Stimulated activated CD4-positive, alpha-beta T cell treated with anti-CD3 and anti-CD28 coated beads, TNF-alpha, amount 100 ng/mL, for 24 hours (primary cell): ENCODE data around the gene TFB1M.
A peak's percentile ranks its signal among the peaks of the same experiment; 100 is the strongest.
"Not testable (repeated sequence)": the region's sequence is repeated elsewhere in the genome, so short reads cannot be mapped to it uniquely, and the experiment has no call there.

Experiments
- DNase-seq, 3 experiments: peaks; one replicate each; pipeline ENCODE4 v3.0.0-alpha.2; 2020; ENCODE audit warnings: low read depth in 3 of 3

The TFB1M gene

GRCh38 chr6:155314092-155314772 lies at the start of gene TFB1M:
TSS of gene TFB1M (minus strand) at chr6:155314484. CDS start at chr6:155314428, 56 bp downstream.
- peak; percentile 96 to 99 (median 98) for DNase-seq

GRCh38 chr6:155364021-155364420 lies 49.7 kb upstream of the TFB1M start:
- DNase-seq: not testable (repeated sequence)

GRCh38 chr6:155362968-155363632 lies 48.8 kb upstream of the TFB1M start:
- DNase-seq: not testable (repeated sequence)

- DNase-seq: no peak
Observed at GRCh38 chr6:155354167-155354566, 39.9 kb upstream of the TFB1M start.

- DNase-seq: no peak
Observed at GRCh38 chr6:155352811-155353210, 38.5 kb upstream of the TFB1M start.

GRCh38 chr6:155352130-155352420 lies 37.8 kb upstream of the TFB1M start:
- no peak for DNase-seq

- no peak for DNase-seq
Observed at GRCh38 chr6:155351273-155352129, 37.2 kb upstream of the TFB1M start.

GRCh38 chr6:155349956-155350355 lies 35.7 kb upstream of the TFB1M start:
- DNase-seq: no peak

GRCh38 chr6:155349129-155349528 lies 34.8 kb upstream of the TFB1M start:
- DNase-seq: no peak

- DNase-seq: no peak
Observed at GRCh38 chr6:155347800-155348199, 33.5 kb upstream of the TFB1M start.

- DNase-seq: no peak
Observed at GRCh38 chr6:155346957-155347356, 32.7 kb upstream of the TFB1M start.

- no peak for DNase-seq
Observed at GRCh38 chr6:155344341-155345006, 30.2 kb upstream of the TFB1M start.

- DNase-seq: no peak
Observed at GRCh38 chr6:155341130-155341828, 27.0 kb upstream of the TFB1M start.

GRCh38 chr6:155340464-155341129 lies 26.3 kb upstream of the TFB1M start:
- DNase-seq: no peak

GRCh38 chr6:155339929-155340328 lies 25.6 kb upstream of the TFB1M start:
- DNase-seq: not testable (repeated sequence)

GRCh38 chr6:155338237-155338636 lies 24.0 kb upstream of the TFB1M start:
- DNase-seq: not testable (repeated sequence)

- DNase-seq: no peak
Observed at GRCh38 chr6:155335265-155335664, 21.0 kb upstream of the TFB1M start.

GRCh38 chr6:155334073-155334472 lies 19.8 kb upstream of the TFB1M start:
- DNase-seq: not testable (repeated sequence)

- peak in 1 of 3 experiments; percentile 12 for DNase-seq
Observed at GRCh38 chr6:155333414-155333813, 19.1 kb upstream of the TFB1M start.

- DNase-seq: no peak
Observed at GRCh38 chr6:155330922-155331321, 16.6 kb upstream of the TFB1M start.
